Testis (tissue), 3 donors: ENCODE measurements around the gene FBXO4. TPM values are rescaled to one million over a fixed set of nuclear protein-coding genes. Genes with fewer than 3 reads are reported as not detected.

ENCODE experiments used
- DNase-seq: peaks from one replicate; pipeline ENCODE4 v3.0.0-alpha.2; 2019
- H3K27ac ChIP-seq, 2 donors: fragments of 200-600 bp; sonication (generic); one replicate each; pipeline ENCODE4 v1.5.1; 2019
- H3K27me3 ChIP-seq: fragments of 200-600 bp; sonication (generic); one replicate; pipeline ENCODE4 v1.5.1; 2019
- H3K36me3 ChIP-seq: fragments of 200-600 bp; sonication (generic); one replicate; pipeline ENCODE4 v1.5.1; 2017; ENCODE audit warnings: low read depth; ENCODE audit errors: missing control alignments
- H3K4me1 ChIP-seq: fragments of 200-600 bp; sonication (generic); one replicate; pipeline ENCODE4 v1.5.1; 2019
- H3K4me3 ChIP-seq, 2 donors: fragments of 200-600 bp; sonication (generic); one replicate each; pipeline ENCODE4 v1.5.1; 2017 to 2019
- H3K9me3 ChIP-seq: fragments of 200-600 bp; sonication (generic); one replicate; pipeline ENCODE4 v1.5.1; 2017
- CTCF ChIP-seq, 3 experiments: fragments of 450-650 bp in 2 of 3; fragments of 200-600 bp in 1 of 3; sonication (generic) in 1 of 3; IDR thresholded peaks; one replicate each; pipeline ENCODE4 v1.5.1; 2016 to 2019; ENCODE audit warnings: antibody characterized with exemption in 3 of 3, mild to moderate bottlenecking in 2 of 3, moderate library complexity in 1 of 3
- POLR2A ChIP-seq: fragments of 450-650 bp; IDR thresholded peaks from one replicate; pipeline ENCODE4 v1.6.1; 2017; ENCODE audit warnings: antibody characterized with exemption, mild to moderate bottlenecking, moderate library complexity
- WGBS, 2 donors: methylation state at CpG; one replicate each; pipeline ENCODE4 v1.1.5; 2018; 5-methylcytosine and 5-hydroxymethylcytosine counted together
- intact Hi-C: fragments of 100-400 bp; cut with DNase I; formaldehyde crosslinking; loops from one replicate; pipeline ENCODE4 v1.15.1; 2023; ENCODE audit warnings: low total_unique reads
- polyA plus RNA-seq: library from polyadenylated mRNA; stranded (reverse); fragments of 350-450 nt; fragmentation: Illumina TruSeq; extraction: RNeasy Lipid Tissue Mini Kit (QIAGEN cat#74804); gene quantifications from one replicate; pipeline ENCODE4 v1.2.3, GENCODE V29; 2014; ENCODE audit warnings: low read depth, low replicate concordance; ENCODE audit not compliant: insufficient read depth
- total RNA-seq, 2 donors: library from RNA; depleted of rRNA; stranded (reverse); fragments of >200 nt; gene quantifications; one replicate each; pipeline ENCODE4 v1.2.3, GENCODE V29; 2016

FBXO4 gene
- total and polyA plus RNA-seq, 3 donors from 2014 or later, result 15.1 to 27.1 (median 15.5) TPM

- Histone ChIP-seq H3K36me3 (no peaks in the 10 kb centered on the region), H3K4me1 (peaks cover 7% of the 10 kb centered on the region), H3K27me3 (no peaks in the 10 kb centered on the region), H3K9me3 (no peaks in the 10 kb centered on the region), H3K27ac (peak overlapping the region; percentile 80 to 85), H3K4me3 (peak overlapping the region; percentile 79 to 88)
- 29 to 33% methylated on average over 8 of the region's 8 CpGs for WGBS, 2 donors
- DNase-seq, result no peak
- no peak for TF ChIP-seq POLR2A
- no peak for TF ChIP-seq CTCF (IDR thresholded peaks at IDR 0.05)
- intact Hi-C loops, result no loop called here
Measured at GRCh38 chr5:41903382-41903891, 21.6 kb upstream of the FBXO4 start.

DNA sequence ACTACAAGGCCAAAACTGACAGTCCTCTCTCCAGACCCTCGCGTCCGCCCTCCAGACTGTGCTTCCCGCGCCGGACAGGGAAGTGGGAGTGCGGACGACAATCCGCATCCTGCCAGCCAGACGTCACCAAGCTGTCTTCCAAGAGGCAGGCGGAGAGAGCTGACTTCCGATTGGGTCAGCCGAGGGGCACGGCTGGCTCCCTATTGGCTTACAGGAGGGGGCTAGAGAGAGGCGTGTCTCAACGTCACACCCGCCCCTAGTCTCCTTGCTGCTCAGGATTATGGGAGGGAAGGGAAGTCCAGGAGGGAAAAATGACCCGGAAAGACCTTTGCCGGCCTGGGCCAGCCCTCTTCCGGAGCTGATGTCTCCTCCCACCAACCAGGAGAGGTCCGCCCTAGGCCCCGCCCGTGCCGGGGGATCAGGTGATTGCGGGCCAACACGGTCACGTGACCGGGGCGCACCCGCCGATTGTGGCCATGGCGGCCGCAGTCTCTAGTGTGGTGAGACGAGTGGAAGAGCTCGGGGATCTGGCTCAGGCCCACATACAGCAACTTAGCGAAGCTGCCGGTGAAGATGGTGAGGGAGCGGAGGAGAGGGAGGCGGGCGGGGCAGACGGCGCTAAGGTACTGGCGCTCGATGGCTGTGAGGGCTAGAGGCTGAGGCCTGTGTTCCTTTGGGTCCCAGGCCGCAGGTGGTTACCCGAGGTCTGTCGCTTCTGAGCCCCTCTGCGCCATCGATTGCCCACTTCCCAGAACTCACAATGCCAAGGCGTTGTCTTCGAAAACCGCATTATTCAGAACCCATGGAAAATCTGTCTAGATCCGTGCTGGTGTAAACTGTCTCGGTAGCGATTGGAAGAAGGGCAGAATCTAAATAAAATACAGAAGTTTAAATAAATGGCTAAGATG, 20.9 kb upstream of the FBXO4 start, which contains the start of gene RIMOC1:
TSS of gene RIMOC1 (plus strand) at position 453 of the 908 bp plus-strand sequence. CDS start at position 477, 24 bp downstream.
- H3K4me1 ChIP-seq, result peaks cover 7% of the 10 kb centered on the region

DNA sequence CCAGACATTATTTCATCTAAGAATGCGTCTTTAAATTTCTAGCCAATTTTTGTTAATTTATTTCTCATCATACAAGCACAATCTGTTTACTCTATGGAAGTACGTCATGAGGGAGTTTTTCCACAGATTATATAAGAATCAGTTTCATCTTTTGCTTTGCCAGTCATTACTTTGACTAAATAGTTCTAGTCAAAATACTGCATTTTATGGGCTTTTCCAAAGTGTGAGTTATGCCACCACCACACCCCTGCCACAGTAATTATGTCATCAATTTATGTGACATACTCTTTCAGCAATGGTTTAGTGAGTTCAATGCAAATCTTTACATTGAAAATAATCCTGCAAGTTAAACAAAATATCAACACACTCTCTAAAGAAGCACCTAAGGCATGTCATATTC, 18.9 kb upstream of the FBXO4 start:
- no peaks in the 10 kb centered on the region for H3K36me3 ChIP-seq
- no peaks in the 10 kb centered on the region for H3K9me3 ChIP-seq
- WGBS, 2 donors, result 81 to 92% methylated on average over 2 of the region's 2 CpGs
- intact Hi-C loops, result no loop called here
- TF ChIP-seq POLR2A, result no peak
- no peak for TF ChIP-seq CTCF (IDR thresholded peaks at IDR 0.05)
- H3K27me3 ChIP-seq, result no peaks in the 10 kb centered on the region
- no peak overlapping the region for H3K4me3 ChIP-seq
- H3K27ac ChIP-seq, result no peak overlapping the region
- H3K4me1 ChIP-seq, result peaks cover 7% of the 10 kb centered on the region
- DNase-seq, result no peak

More for the DNA sequence above, 20.9 kb upstream of the FBXO4 start, which contains the start of gene RIMOC1:
- Histone ChIP-seq H3K36me3 (no peaks in the 10 kb centered on the region), H3K27ac (peak within 1 kb of the TSS; percentile 88 to 89), H3K4me3 (peak within 1 kb of the TSS; percentile 79 to 88), H3K9me3 (no peaks in the 10 kb centered on the region), H3K27me3 (no peaks in the 10 kb centered on the region)
- no peak for TF ChIP-seq CTCF (IDR thresholded peaks at IDR 0.05)
- TF ChIP-seq POLR2A, result no peak
- intact Hi-C loops, result no loop called here
- WGBS, 2 donors, result 0 to 1% methylated on average over 47 to 55 of the region's 55 CpGs
- peak; percentile 99 for DNase-seq

- H3K4me1 ChIP-seq, result peaks cover 7% of the 10 kb centered on the region
- no peaks in the 10 kb centered on the region for H3K9me3 ChIP-seq
- TF ChIP-seq POLR2A (no peak), CTCF (IDR thresholded peaks at IDR 0.05) (no peak)
- no peaks in the 10 kb centered on the region for H3K36me3 ChIP-seq
- H3K4me3 ChIP-seq, result no peak overlapping the region
- intact Hi-C loops, result no loop called here
- H3K27ac ChIP-seq, result no peak overlapping the region
- WGBS, 2 donors, result 86% methylated on average over 4 of the region's 4 CpGs
- no peak for DNase-seq
- H3K27me3 ChIP-seq, result no peaks in the 10 kb centered on the region
Measured at GRCh38 chr5:41908374-41909079, 16.6 kb upstream of the FBXO4 start.
